Kidney glomerular epithelial cell (primary cell): ENCODE measurements around the gene PLCZ1.

Experiments used
- DNase-seq: peaks from one replicate; lab custom pipeline; 2025; lab: John Stamatoyannopoulos, UW

The PLCZ1 gene

GRCh38 chr12:18703321-18703720 lies 34.5 kb downstream of the PLCZ1 start:
- peak; percentile 75 for DNase-seq

GRCh38 chr12:18700271-18700670 lies 37.5 kb downstream of the PLCZ1 start:
- peak; percentile 4 for DNase-seq

GRCh38 chr12:18696971-18697602 lies 40.7 kb downstream of the PLCZ1 start:
- peak; percentile 64 for DNase-seq

- peak; percentile 36 for DNase-seq
Observed at GRCh38 chr12:18693986-18694385, 43.8 kb downstream of the PLCZ1 start.

- peak; percentile 87 for DNase-seq
Observed at GRCh38 chr12:18690653-18691052, 47.2 kb downstream of the PLCZ1 start.

- DNase-seq, result no peak
Observed at GRCh38 chr12:18689771-18690170, 48.0 kb downstream of the PLCZ1 start.

GRCh38 chr12:18684430-18684829 lies 53.4 kb downstream of the PLCZ1 start:
- no peak for DNase-seq

- peak; percentile 36 for DNase-seq
Observed at GRCh38 chr12:18683327-18684013, 54.3 kb downstream of the PLCZ1 start.

- no peak for DNase-seq
Observed at GRCh38 chr12:18681818-18682217, 56.0 kb downstream of the PLCZ1 start.

- no peak for DNase-seq
Observed at GRCh38 chr12:18676996-18677588, 60.7 kb downstream of the PLCZ1 start.

GRCh38 chr12:18676141-18676540 lies 61.7 kb downstream of the PLCZ1 start:
- DNase-seq, result no peak

GRCh38 chr12:18658829-18659228 lies 79.0 kb downstream of the PLCZ1 start:
- DNase-seq, result peak; percentile 50

- no peak for DNase-seq
Observed at GRCh38 chr12:18658179-18658578, 79.6 kb downstream of the PLCZ1 start.

GRCh38 chr12:18655351-18655750 lies 82.5 kb downstream of the PLCZ1 start:
- no peak for DNase-seq

- DNase-seq, result peak; percentile 4
Observed at GRCh38 chr12:18653465-18653864, 84.3 kb downstream of the PLCZ1 start.

GRCh38 chr12:18652596-18652995 lies 85.2 kb downstream of the PLCZ1 start:
- no peak for DNase-seq

GRCh38 chr12:18651525-18651924 lies 86.3 kb downstream of the PLCZ1 start:
- no peak for DNase-seq

- no peak for DNase-seq
Observed at GRCh38 chr12:18646286-18646890, 91.4 kb downstream of the PLCZ1 start.

GRCh38 chr12:18644564-18644963 lies 93.2 kb downstream of the PLCZ1 start:
- DNase-seq, result no peak

GRCh38 chr12:18643681-18644080 lies 94.1 kb downstream of the PLCZ1 start:
- peak; percentile 11 for DNase-seq

- DNase-seq, result no peak
Observed at GRCh38 chr12:18640321-18640955, 97.4 kb downstream of the PLCZ1 start.

- no peak for DNase-seq
Observed at GRCh38 chr12:18634382-18634781, 103.4 kb downstream of the PLCZ1 start.
